GM21723 (cell line): ENCODE measurements around the gene SHISAL2B.
"Not testable (repeated sequence)": the region's sequence is repeated elsewhere in the genome, so short reads cannot be mapped to it uniquely, and the experiment has no call there.

Source experiments
- ATAC-seq: cut with Tn5 transposase; IDR thresholded peaks from one replicate; pipeline ENCODE4 v1.9.1; 2021; ENCODE audit warnings: mild to moderate bottlenecking, moderate library complexity; ENCODE audit not compliant: unreplicated experiment

Gene SHISAL2B

GRCh38 chr5:64690417-64691151, at the start of gene SHISAL2B:
TSS of gene SHISAL2B (plus strand) at chr5:64690503. CDS start at chr5:64690624, 121 bp downstream.
- ATAC-seq = no peak

DNA sequence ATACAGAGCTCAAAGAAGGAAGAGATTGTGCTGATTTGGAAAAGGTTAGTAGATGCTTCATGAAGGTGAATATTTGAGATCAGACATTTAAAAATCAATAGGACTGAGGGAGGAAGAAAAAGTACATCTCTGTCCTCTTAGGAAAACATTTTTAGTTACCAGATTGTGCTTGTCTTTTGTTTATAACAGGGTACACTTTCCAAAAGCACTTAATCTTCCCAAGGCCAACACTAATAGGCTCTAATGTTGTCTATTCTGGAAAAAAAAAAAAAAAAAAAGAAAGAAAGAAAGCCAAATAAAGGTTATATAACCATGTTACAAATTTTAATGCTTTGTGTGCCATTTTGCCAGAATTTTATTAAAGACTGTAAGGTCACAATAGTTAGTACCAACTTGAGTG, 45.5 kb upstream of the SHISAL2B start:
- ATAC-seq = no peak

DNA sequence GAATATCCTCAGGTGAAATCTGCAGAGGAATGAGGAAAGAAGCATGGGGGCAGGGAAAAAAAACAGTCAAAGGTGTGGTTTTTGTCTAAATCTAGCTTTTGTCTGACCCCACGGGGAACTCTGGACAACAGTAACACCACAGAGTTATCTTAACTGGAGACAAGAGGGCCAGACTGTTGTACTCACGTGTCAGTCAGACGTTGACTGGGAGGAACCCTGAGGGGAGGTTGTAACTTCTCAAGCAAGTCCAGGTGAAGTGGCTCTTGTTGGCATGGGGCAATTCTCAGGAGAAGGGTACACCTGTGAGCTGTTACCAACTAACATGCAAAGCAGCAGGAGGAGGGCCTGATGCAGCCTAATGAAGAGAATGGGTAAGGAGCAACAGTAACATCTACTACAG, 44.1 kb upstream of the SHISAL2B start:
- no peak for ATAC-seq

- ATAC-seq = no peak
Measured at GRCh38 chr5:64649512-64649911, 40.8 kb upstream of the SHISAL2B start.

DNA sequence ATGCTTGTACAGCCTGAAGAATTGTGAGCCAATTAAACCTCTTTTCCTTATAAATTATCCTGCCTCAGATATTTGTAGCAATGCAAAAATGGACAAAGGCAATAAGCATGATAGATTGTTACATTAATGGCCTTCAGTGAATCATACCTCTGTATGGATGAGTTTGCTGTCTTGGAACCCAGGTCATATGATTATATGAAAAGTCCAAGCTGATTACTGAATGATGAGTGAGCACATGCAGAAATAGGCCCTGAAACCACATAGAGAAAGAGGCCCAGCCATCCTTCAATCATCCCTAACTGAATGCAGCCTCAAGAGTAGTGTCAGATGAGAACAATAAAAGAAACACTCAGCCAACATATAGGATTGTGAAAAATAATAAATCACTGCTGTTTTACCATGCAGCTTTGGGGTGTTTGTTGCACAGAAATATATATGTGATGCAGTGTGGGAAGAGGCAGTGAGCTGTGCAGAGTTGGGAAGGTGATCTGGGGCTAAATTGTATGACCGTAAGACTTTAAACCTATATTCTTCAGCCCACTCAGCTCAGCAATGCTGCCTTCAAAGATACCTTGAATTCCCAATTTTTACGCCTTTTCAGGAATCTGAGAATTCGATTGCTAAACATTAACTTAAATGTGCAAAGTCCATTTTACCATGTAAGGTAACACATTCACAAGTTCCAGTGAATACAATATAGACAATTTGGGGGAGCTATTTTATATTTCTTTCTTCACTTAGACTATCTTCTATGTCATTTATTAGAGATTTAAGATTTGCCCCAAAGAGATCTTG, 36.3 kb upstream of the SHISAL2B start:
- no peak for ATAC-seq

DNA sequence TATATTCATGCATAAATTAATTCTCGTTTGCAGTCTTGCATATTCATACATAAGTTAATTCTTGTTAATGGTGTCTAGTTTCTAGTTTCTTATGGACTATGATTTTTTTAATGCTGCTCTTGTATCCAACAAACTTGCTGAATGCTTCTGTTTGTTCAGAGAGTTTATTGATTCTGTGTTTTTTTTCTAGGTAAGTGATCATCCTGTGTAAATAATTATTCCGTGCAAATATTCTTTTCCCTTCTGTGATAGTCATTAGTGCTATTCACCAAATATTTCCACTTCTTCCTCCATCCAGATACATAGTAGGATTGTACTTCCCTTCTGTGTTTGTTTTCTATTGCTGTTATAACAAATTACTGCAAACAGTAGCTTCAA, 35.8 kb upstream of the SHISAL2B start:
- ATAC-seq = no peak

DNA sequence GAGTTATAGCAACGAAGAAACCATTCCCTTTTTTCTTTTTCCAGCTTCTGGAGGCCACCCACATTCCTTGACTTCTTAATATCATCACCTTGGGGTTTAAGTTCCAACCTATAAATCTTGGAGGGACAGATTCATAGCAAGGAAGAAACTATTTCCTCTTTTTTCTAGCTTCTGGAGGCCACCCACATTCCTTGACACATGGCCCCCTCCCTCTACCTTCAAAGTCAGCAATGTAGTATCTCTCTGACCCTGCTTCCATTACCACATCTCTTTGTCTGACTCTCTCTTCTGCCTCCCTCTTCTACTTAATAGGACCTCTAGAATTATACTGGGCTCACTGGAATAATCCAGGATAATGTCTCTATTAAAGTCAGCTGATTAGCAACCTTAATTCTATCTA, 34.7 kb upstream of the SHISAL2B start:
- no peak for ATAC-seq

DNA sequence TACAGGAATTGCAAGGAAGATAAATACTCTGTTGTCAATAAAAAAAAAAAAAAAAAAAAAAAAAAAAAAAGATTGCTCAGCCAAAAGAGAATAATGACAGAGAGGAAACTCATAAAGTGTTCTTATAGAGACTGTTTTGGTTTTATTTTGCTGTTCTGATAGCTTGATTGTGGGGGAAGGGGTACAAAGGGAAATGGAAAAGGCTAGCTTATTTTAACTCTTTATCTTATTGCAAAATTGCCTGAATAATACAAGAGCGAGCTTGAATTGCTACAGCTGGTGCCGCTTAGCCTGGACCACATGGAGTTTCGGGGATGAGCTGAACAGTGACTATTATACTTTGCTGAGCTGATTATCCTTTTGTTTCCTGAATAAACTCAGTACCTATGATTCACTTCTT, 31.0 kb upstream of the SHISAL2B start:
- ATAC-seq = no peak

DNA sequence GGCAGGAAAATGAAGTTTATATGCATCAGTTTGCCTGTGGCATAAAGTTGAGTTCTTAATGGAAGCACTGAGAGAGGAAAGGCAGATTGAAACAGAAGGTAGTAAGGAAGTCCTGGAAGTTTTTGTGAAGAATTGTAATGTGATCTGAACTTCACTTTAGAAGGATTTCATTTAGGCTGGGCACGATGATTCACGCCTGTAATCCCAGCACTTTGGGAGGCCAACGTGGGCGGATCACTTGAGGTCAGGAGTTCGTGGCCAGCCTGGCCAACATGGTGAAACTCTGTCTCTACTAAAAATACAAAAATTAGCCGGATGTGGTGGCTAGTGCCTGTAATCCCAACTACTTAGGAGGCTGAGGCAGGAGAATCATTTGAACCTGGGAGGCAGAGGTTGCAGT, 27.1 kb upstream of the SHISAL2B start:
- ATAC-seq = not testable (repeated sequence)

- ATAC-seq = no peak
Measured at GRCh38 chr5:64665243-64665642, 25.1 kb upstream of the SHISAL2B start.

GRCh38 chr5:64666078-64666477, 24.2 kb upstream of the SHISAL2B start:
- no peak for ATAC-seq

- no peak for ATAC-seq
Measured at GRCh38 chr5:64667068-64667467, 23.2 kb upstream of the SHISAL2B start.

GRCh38 chr5:64670277-64670676, 20.0 kb upstream of the SHISAL2B start:
- no peak for ATAC-seq

GRCh38 chr5:64671678-64672077, 18.6 kb upstream of the SHISAL2B start:
- ATAC-seq = no peak

DNA sequence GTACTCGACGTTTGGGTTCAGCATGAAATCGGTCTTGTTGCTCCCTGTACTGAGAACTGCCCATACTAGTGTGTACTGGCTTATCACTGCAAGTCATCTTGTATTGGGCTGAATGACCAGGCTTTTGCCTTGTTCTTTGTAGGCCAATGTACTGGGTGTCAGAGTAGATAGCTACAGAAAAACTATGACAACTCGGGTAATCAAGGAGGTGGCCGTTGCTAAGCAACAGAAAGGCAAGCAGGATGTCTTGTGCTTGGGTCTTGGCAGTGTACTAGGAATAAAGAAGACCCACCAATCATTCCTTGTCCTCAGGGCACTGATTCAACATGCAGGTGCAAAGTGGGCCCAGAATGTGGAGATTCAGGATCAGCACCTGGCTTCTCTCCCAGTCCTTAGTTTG, 11.9 kb upstream of the SHISAL2B start:
- no peak for ATAC-seq

- no peak for ATAC-seq
Measured at GRCh38 chr5:64680289-64680688, 10.0 kb upstream of the SHISAL2B start.

- no peak for ATAC-seq
Measured at GRCh38 chr5:64682608-64683007, 7.7 kb upstream of the SHISAL2B start.

GRCh38 chr5:64685866-64686265, 4.4 kb upstream of the SHISAL2B start:
- no peak for ATAC-seq

- no peak for ATAC-seq
Measured at GRCh38 chr5:64688391-64688790, 1.9 kb upstream of the SHISAL2B start.

GRCh38 chr5:64688965-64689364, 1.3 kb upstream of the SHISAL2B start:
- no peak for ATAC-seq

DNA sequence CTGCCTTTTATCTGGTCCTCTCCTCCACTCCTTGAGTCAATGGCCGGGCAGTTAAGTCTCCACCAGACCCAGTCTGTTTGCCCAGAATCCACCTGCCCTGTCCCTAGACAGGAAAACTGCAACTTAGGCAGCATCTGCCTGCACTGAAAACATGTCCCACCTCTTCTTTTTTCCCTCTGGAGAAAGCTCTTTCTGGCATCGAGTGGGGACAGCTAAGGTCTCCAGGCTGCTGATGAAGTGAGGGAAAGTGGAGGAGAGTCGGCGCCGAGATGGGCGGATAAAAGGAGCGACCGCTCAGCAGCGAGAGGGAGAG, 243 bp upstream of the SHISAL2B start:
- no peak for ATAC-seq

DNA sequence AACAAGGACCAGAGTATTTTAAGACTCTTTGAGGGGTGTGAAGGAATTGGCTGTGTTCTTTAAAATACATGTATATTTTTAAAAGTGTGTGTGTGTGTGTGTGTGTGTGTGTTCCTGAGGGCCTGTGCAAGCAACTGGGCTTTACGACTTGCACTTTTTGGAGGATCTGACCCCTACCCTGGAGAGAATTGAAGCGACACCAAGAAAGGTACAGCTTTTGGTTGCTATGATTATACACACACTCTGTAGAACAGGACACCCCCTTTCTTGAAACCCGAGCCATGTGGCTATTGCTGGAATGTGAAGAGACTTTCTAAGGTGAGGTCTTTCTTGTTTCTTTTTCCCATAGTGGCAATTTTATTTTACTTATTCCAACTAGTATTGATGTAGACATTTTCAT, 988 bp downstream of the SHISAL2B start:
- no peak for ATAC-seq

GRCh38 chr5:64693636-64694035, 3.3 kb downstream of the SHISAL2B start:
- ATAC-seq = no peak
